GM12873 (cell line): ENCODE measurements around the gene NHERF2.

ENCODE experiments used
- CTCF ChIP-seq: IDR thresholded peaks from 2 replicates; pipeline ENCODE4 v1.5.1; 2012; ENCODE audit warnings: low read depth, mild to moderate bottlenecking, moderate library complexity, low read length, control low read depth; ENCODE audit not compliant: insufficient read depth; ENCODE audit errors: missing control alignments

Gene NHERF2

DNA sequence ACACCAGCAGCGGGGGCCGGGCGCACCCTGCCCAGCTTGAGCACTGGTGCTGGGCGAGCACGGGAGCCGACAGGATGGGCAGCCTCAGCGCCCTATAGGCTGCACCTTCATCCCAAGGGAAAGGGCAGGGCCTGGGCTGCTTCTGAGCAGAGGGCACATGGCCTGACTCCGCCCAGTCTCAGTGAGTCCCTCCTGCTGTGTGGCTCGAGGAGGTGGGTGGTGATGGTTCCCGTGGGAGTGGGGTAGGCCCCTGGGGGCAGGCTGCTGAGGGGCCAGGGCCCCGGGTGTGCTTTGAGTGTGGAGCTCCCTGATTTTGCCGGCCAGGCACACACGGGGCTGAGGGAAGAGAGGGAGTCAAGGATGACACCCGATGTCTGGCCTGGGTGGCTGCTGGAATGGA, 59.0 kb downstream of the NHERF2 start:
- TF ChIP-seq CTCF = no peak

GRCh38 chr16:2086106-2086742, 59.5 kb downstream of the NHERF2 start:
- TF ChIP-seq CTCF = no peak

DNA sequence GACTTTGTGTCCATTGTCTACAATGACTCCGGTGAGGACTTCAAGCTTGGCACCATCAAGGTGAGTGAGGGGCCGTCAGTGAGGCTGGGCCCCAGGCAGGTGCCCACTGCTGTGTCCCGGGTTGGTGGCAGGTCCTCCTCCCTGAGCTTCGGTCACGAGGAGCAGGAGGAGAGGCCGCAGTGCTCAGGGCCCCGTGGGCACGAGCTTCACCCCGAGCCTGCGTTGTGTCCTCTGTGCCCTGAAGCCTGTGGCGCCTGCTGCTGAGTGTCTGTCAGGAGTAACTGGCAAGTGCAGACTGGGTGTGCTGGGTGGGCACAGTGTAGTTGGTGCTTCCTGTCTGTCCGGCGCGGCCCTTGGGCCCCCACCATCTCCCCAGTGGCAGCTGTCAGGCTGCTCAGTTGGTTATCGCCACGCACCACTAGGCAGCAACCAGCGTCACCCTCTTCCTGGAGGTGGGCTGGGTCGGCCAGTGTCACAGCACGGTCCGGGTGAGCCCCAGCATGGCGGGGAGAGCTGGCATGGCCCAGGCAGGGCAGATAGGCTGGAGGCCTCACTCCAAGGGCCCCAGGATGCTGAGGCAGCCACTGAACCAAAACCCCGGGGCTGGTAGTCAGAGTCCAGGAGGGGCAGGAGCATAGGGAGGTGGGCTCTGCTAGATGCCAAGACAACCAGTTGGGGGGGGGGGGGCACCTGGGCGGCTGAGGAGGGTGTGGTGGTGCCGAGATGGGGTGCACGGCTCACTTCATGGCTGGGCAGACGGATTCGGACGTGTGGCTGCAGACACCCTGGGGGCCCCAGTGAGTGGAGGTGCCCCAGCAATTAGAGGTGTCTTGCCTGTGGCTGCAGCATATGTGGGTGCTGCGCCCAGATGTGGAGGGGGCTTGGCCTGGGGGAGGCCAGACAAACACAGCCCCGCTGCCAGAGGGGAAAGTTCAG, 60.4 kb downstream of the NHERF2 start:
- TF ChIP-seq CTCF = no peak

DNA sequence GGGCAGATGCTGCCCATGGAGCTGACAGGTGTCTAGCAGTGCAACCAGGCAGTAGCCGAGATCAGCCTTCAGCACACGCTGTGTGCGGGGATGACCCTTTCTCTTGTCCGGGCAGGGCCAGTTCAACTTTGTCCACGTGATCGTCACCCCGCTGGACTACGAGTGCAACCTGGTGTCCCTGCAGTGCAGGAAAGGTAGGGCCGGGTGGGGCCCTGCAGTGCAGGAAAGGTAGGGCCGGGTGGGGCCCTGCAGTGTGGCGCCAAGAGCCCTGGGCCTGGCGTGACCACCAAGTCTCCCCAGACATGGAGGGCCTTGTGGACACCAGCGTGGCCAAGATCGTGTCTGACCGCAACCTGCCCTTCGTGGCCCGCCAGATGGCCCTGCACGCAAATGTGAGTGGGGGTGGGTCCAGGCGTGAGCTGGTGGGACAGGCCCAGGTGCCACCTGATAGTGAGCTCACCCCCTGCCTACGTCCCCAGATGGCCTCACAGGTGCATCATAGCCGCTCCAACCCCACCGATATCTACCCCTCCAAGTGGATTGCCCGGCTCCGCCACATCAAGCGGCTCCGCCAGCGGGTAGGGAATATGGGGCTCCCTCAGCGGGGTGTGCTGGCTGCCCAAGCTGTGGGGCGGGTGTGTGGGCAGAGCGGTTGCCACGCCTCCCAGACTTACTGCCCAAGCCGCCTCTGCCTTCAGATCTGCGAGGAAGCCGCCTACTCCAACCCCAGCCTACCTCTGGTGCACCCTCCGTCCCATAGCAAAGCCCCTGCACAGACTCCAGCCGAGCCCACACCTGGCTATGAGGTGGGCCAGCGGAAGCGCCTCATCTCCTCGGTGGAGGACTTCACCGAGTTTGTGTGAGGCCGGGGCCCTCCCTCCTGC, 61.3 kb downstream of the NHERF2 start:
- no peak for TF ChIP-seq CTCF
